Skeletal muscle satellite cell (primary cell): ENCODE measurements around the gene SALL3.
A peak's percentile ranks its signal among the peaks of the same experiment; 100 is the strongest.

Experiments
- H3K27me3 ChIP-seq: 2 replicates; pipeline ENCODE4 v1.7.0; 2013; ENCODE audit warnings: low read length; ENCODE audit not compliant: control insufficient read depth, insufficient read depth
- H3K36me3 ChIP-seq: 2 replicates; pipeline ENCODE4 v1.7.0; 2013; ENCODE audit warnings: mild to moderate bottlenecking, control low read depth, low read length; ENCODE audit not compliant: insufficient read depth
- H3K4me1 ChIP-seq: 2 replicates; pipeline ENCODE4 v1.7.0; 2013; ENCODE audit warnings: low read length; ENCODE audit not compliant: control insufficient read depth, insufficient read depth
- H3K4me2 ChIP-seq: 2 replicates; pipeline ENCODE4 v1.7.0; 2013; ENCODE audit warnings: mild to moderate bottlenecking, low read length
- H3K4me3 ChIP-seq: 2 replicates; pipeline ENCODE4 v1.7.0; 2013; ENCODE audit warnings: low read length
- H3K9ac ChIP-seq: 2 replicates; pipeline ENCODE4 v1.7.0; 2013; ENCODE audit warnings: mild to moderate bottlenecking, low read depth, low read length, moderate library complexity
- H3K9me3 ChIP-seq: replicated peaks from 2 replicates; pipeline ENCODE4 v1.7.0; 2013; ENCODE audit warnings: mild to moderate bottlenecking, control low read depth, low read length

Gene SALL3

DNA sequence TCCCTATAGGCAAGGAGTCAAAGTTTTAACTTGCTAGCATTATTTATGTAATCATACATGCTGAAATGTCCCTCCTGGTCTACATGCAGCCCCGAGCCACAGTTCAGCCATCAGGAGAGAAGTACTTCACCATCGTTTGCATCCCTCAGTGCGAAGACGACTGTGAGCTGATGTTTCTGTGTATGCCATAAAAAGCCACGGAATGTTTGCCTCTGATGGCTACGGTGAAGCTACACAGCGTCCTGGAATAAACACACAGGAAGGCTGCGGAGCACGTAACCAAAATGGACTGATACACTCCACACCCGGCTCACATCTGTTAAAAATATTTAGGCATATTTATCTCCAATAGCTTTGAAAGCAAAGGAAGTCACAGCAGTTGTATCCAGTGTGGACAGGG lies 4.3 kb upstream of the SALL3 start:
- Histone ChIP-seq H3K36me3 (no peaks in the 10 kb centered on the region), H3K4me2 (no peak overlapping the region), H3K4me1 (no peaks in the 10 kb centered on the region), H3K9me3 (no peaks in the 10 kb centered on the region), H3K27me3 (peaks cover 61% of the 10 kb centered on the region), H3K4me3 (no peak overlapping the region), H3K9ac (no peak overlapping the region)

DNA sequence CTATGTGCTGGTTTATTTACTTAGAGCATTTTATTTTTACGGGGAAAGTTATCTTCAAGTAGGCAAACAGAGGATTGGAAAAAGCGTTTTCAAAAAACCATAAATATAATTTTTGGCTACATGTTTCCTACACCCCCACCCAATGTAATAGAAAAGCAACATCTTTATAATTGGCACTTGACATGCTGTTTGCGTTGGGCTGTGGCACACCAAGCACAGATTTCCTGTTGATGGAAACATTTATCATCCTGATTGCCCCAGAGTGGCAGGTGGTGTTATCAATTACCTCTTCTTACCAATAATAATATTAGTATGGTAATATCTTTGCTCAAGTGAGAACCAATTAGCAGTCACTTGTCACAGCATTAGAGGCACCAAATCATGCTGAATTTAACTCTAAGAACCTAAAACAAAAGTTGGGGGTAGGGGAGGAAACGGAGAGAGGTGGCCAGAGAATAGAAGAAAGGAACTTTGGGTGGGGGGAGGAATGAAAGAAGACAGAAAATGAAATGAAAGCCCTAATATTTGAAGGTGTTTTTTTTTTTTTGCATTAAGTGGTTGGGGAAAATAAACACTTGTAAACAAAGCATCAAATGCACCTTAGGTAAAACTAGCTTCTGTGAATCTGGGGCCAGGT lies 3.8 kb upstream of the SALL3 start:
- Histone ChIP-seq H3K4me2 (no peak overlapping the region), H3K27me3 (peaks cover 63% of the 10 kb centered on the region), H3K4me3 (no peak overlapping the region), H3K4me1 (no peaks in the 10 kb centered on the region), H3K9me3 (no peaks in the 10 kb centered on the region), H3K9ac (no peak overlapping the region), H3K36me3 (no peaks in the 10 kb centered on the region)

DNA sequence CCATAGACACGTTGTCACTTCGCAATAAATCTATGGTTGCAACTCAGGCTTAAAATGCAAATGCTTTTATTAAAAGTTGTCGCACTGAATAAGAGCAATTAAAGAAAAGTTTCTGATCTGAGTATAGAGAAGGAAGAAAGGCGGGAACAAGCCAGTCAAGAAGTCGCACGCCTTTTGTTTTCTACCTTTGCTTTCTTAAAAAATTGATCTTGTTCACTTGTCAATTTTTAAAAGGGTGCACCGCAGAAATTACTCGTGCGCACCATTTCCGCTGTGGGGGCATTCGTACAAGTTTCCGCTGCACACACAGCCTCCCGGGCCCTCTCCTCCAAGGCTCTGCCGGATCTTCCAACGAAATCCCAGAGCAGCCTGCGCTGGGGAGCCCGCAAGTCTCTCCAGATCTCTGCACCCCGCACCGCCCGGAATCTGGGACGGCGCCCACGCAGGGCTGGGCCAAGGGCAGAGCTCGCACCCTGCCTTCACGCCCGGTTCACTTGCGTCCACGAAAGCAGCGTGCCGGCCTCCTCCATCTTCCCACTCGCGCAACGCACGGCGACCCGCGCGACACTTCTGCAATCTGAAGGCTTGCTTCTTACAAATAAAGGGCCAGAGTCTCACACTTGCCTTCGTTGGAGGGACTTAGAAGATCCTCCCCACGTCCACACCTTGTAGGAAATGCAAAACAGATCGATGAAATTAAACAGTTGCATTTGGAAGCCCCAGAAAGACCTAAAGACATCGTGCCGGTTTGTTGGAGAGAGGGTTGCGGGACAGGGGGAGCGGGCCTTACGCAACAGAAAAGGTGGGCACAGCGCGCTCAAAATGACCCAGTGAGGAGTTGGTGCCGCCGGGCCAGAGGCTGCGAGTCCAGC lies 2.6 kb upstream of the SALL3 start:
- Histone ChIP-seq H3K9me3 (no peaks in the 10 kb centered on the region), H3K4me3 (no peak overlapping the region), H3K27me3 (peaks cover 75% of the 10 kb centered on the region), H3K9ac (no peak overlapping the region), H3K36me3 (no peaks in the 10 kb centered on the region), H3K4me1 (no peaks in the 10 kb centered on the region), H3K4me2 (no peak overlapping the region)

DNA sequence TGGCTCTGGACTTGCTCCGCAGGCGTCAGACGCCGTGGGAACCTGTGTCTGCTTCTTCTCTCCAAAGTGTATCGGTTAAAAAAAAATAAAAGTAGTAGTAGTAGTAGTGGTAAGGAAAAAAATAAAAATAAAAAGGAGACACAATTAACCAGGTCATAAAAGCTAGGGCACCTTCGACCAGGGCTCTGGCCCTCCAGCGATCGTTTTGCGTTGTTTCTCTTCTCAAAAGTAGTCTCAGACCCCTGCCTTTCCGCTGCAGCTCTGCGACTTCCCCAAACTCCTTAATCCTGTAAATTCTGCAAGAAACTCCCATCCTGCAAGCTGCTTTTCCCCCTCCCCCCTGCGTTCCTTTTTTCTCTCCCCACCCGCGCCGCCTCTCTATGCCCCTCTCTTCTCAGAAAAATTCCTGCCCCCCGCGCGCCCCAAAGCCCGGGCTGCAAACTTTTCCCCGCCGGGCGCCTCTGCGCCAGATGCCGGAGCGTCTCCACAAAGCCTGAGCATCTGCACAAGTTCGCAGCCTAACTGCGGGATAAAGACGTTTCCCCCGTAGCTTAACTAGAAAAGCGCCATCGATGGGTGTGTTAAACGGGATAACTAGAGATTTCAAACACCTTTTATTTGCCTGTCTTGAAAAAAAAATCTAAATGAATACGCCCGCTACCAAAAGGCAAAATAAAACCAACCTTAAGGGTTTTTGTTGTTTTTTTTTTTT lies 1.8 kb upstream of the SALL3 start:
- Histone ChIP-seq H3K27me3 (peaks cover 78% of the 10 kb centered on the region), H3K4me3 (no peak overlapping the region), H3K9ac (no peak overlapping the region), H3K36me3 (no peaks in the 10 kb centered on the region), H3K4me1 (no peaks in the 10 kb centered on the region), H3K4me2 (no peak overlapping the region), H3K9me3 (no peaks in the 10 kb centered on the region)

DNA sequence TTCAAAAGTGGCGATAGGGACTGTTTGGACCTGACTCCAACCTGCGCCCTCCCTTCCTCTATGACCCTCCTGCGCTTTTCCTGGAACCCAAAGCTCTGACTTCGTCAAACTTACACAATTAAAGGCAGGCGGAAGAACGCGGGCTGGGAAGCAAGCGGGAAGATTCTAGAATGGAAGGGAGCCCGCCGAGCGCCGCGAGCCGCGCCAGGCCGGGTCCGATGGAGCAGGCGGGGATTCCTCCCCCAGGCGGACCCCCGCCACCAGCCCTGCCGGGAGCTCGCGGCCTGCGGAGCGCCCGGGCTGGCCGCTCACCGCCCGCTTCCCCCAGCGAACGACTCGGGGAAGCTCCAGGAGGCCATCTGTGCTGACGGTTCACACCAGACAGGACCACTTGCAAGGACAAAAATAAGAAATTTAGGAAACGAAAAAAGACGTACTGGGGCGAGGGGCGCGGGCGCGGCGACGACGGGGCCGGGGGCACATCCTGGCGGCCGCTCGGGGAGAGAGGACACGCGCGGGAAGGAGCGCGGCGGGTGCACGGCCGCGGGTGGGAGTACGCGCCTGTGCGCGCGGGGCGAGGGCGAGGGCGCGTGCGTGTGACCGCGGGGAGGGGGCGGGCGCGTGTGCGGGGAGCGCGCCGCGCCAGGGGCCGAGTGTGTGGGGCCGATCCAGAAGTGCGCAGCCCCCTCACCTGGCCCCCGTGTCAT lies 1.1 kb upstream of the SALL3 start:
- Histone ChIP-seq H3K4me3 (no peak overlapping the region), H3K4me2 (no peak overlapping the region), H3K36me3 (no peaks in the 10 kb centered on the region), H3K27me3 (peaks cover 79% of the 10 kb centered on the region), H3K9me3 (no peaks in the 10 kb centered on the region), H3K9ac (no peak overlapping the region), H3K4me1 (no peaks in the 10 kb centered on the region)

DNA sequence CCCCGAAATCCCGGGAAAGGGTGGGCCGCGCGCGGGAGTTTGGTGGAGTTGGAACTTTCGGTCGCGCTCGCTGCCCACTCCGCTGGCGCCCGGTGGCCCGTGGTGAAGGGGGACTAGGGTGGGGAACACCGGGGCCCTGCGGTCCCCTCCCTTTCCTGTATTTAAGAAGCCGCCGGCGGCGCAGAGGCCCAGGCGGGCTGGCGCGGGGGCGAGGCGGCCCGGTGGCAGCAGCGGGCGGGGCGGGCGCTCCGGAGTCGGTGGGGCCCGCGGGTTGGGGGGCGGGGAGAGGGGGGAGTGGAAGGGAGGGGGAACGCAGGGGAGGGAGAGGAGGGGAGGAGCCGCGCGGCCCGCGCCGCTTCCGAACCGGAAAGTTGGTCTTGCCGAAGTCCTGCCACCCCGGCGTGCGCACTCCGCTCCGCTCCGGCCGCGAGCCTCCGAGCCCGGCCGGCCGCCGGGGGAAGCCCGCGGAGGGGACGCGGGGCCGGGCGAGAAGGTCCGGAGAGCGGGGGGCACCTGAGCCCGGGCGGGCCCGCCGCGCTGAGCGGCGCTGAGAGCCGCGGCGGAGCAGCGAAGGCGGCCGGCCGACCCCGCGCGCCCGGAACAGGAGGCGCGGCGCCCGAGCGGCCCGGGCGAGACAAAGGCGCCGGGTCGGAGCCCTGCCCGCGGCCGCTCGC lies 425 bp upstream of the SALL3 start:
- no peaks in the 10 kb centered on the region for H3K4me1 ChIP-seq
- H3K27me3 ChIP-seq, result peaks cover 80% of the 10 kb centered on the region
- H3K9ac ChIP-seq, result no peak overlapping the region
- no peaks in the 10 kb centered on the region for H3K36me3 ChIP-seq
- H3K4me2 ChIP-seq, result no peak overlapping the region
- no peaks in the 10 kb centered on the region for H3K9me3 ChIP-seq
- H3K4me3 ChIP-seq, result no peak overlapping the region

DNA sequence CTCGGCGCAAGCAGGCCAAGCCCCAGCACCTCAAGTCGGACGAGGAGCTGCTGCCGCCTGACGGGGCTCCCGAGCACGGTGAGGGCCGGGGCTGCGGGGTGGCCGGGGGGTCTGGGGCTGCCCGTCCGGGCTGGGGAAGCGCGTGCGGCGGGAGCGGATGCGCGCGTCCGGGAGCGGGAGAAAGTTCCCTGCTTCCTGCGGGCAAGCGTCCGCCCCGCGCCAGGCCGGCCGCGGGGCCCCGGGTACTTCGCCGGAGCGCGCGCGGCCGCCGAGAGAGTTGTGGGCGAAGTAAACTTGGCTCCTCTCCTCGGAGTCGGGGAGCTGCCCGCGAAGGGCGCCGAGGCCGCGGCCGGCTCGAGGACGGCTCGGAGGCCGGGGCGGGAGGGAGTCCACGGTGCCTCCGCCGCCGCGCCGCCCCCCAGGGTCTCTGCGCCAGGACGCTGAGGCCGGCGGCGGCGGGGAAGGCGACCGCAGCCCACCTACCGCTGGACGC lies 707 bp downstream of the SALL3 start:
- Histone ChIP-seq H3K27me3 (peaks cover 80% of the 10 kb centered on the region), H3K4me1 (no peaks in the 10 kb centered on the region), H3K4me3 (no peak overlapping the region), H3K9ac (no peak overlapping the region), H3K36me3 (no peaks in the 10 kb centered on the region), H3K4me2 (peak overlapping the region; percentile 29), H3K9me3 (no peaks in the 10 kb centered on the region)

DNA sequence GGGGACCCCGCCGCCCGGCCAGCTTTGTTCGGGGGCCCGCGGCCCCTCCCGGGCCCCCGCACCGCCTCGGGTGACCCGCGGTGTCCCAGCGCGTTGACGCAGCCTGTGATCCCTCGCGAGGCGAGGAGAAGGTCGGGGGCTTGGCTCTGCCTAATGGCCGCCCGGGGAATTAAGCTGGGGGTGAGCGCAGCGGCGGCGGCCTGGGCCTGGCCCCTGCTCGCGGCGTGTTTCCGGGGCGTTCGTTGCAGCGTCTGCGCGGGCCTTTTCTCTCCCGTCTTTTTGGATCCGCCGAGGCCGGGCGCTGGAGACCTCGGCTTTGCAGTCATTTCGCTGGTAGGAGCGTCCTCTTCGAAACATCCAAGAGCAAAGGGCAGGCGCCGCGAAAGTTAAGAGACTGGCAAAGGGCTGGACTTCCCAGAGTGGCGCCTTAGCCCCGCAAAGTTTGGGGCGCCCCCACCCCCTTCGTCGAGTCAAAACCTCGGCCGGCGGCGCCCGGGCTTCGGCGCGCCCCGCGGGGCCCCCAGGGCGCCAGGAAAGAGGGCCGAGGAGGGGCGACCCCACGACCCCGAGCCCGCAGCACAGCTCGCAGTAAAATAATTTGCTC lies 1.3 kb downstream of the SALL3 start:
- Histone ChIP-seq H3K9me3 (no peaks in the 10 kb centered on the region), H3K4me1 (no peaks in the 10 kb centered on the region), H3K9ac (no peak overlapping the region), H3K27me3 (peaks cover 80% of the 10 kb centered on the region), H3K4me3 (no peak overlapping the region), H3K4me2 (peak overlapping the region; percentile 29), H3K36me3 (no peaks in the 10 kb centered on the region)

DNA sequence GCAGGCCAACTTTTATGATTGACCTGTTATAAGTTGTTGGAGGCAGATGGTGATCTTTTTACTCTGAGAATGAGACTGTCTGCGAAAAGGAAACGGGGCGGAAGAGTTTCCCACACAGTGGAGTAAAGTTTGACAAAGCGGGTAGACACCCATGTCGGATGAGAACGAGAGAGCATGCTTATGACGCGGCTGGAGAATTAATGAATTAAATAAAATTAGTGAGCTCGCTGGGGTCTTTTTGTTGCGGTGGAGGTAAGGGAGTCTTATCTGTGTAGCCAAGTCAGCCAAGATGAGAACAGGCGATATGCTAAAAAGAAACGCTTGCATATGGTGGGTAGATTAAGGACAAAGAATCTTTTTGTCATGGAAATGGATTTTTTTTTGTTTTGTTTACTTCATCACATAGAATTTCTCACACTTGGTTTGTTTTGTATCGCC lies 1.8 kb downstream of the SALL3 start:
- Histone ChIP-seq H3K36me3 (no peaks in the 10 kb centered on the region), H3K4me1 (no peaks in the 10 kb centered on the region), H3K9ac (no peak overlapping the region), H3K9me3 (no peaks in the 10 kb centered on the region), H3K27me3 (peaks cover 80% of the 10 kb centered on the region), H3K4me3 (no peak overlapping the region), H3K4me2 (no peak overlapping the region)

DNA sequence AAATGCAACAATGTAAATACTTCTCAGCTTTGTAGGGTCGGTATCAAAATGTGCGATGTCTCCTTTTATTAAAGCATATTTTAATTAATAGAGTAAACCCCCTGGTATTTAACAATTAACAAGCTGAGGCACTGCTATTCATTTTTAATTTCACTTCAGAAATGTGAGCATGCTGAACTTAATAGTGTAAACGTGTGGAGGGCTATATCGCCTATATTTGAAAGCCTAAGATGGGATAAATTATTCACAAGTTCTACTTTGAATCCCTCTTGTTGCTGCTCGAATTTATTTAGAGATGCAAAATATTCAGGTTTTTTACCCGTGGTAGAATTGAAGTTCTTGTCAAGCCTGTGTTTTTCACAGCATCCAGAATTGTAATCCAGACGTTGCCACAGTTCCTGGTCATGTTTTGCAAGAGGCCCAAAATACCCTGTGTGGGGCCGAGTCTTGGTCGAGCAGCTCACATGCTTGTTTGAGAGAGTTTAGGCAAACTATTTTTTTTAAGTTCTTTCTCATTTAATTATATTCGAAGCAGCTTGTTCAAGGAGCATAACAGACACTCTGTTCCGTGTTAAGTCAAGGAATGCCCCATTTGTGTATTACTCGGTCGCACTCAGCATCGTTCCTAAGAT lies 2.5 kb downstream of the SALL3 start:
- H3K27me3 ChIP-seq, result peaks cover 77% of the 10 kb centered on the region
- no peak overlapping the region for H3K4me3 ChIP-seq
- no peaks in the 10 kb centered on the region for H3K36me3 ChIP-seq
- H3K4me1 ChIP-seq, result no peaks in the 10 kb centered on the region
- H3K9me3 ChIP-seq, result no peaks in the 10 kb centered on the region
- H3K9ac ChIP-seq, result no peak overlapping the region
- H3K4me2 ChIP-seq, result no peak overlapping the region
